ENCODE results near the gene ARHGAP1. TPM values are rescaled to one million over a fixed set of nuclear protein-coding genes. Genes with fewer than 3 reads are reported as not detected.

ARHGAP1 gene
- total and polyA plus RNA-seq, 2 donors, result 9.0 to 24.9 TPM

DNA sequence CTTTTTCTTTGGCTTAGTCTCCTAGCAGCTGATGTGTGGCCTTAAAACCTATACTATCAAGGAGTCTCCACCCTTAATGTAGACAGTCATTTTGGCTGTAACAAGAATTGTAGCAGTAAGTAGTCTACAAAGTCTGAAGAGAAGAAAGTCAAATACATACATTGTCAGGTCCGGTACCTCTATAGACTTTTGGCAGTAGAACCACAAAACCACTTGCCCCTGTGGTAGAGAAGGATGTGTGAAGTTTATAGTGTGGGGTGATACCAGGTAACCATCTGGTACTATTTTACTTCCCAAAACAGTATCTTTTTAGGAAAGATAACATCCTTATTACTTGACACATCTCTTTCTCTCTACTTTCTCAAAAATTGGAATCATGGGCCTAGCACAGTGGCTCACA lies 67.9 kb downstream of the ARHGAP1 start:
- Histone ChIP-seq H3K4me1 (ENCODE audit: control insufficient read depth in 2 of 2, insufficient read depth in 2 of 2, low read length in 2 of 2) (no peaks in the 10 kb centered on the region), H3K36me3 (ENCODE audit: control insufficient read depth in 2 of 2, insufficient read depth in 2 of 2, low read length in 1 of 2) (peaks cover 30 to 47% of the 10 kb centered on the region in 2 donors), H3K27ac (ENCODE audit: low read depth in 1 of 2, low read length in 1 of 2) (no peak overlapping the region), H3K9me3 (ENCODE audit: control insufficient read depth in 2 of 2, insufficient read depth in 1 of 2, low read length in 1 of 2) (no peaks in the 10 kb centered on the region), H3K4me3 (ENCODE audit: low read length in 2 of 2) (no peak overlapping the region), H3K27me3 (ENCODE audit: control insufficient read depth in 2 of 2, insufficient read depth in 1 of 2, low read length in 1 of 2) (no peaks in the 10 kb centered on the region)
- DNase-seq (ENCODE audit: low read depth in 6 of 9, low spot score in 9 of 9), result no peak
- WGBS, result 82% methylated on average over 1 of the region's 1 CpG

GRCh38 chr11:46631676-46632075 lies 68.7 kb downstream of the ARHGAP1 start:
- H3K4me3 ChIP-seq (ENCODE audit: low read length in 2 of 2), result no peak overlapping the region
- WGBS, result 98% methylated on average over 2 of the region's 2 CpGs
- no peak overlapping the region for H3K27ac ChIP-seq (ENCODE audit: low read depth in 1 of 2, low read length in 1 of 2)
- H3K4me1 ChIP-seq (ENCODE audit: control insufficient read depth in 2 of 2, insufficient read depth in 2 of 2, low read length in 2 of 2), result no peaks in the 10 kb centered on the region
- H3K27me3 ChIP-seq (ENCODE audit: control insufficient read depth in 2 of 2, insufficient read depth in 1 of 2, low read length in 1 of 2), result no peaks in the 10 kb centered on the region
- no peaks in the 10 kb centered on the region for H3K9me3 ChIP-seq (ENCODE audit: control insufficient read depth in 2 of 2, insufficient read depth in 1 of 2, low read length in 1 of 2)
- no peak for DNase-seq (ENCODE audit: low read depth in 6 of 9, low spot score in 9 of 9)
- peaks cover 29 to 49% of the 10 kb centered on the region in 2 donors for H3K36me3 ChIP-seq (ENCODE audit: control insufficient read depth in 2 of 2, insufficient read depth in 2 of 2, low read length in 1 of 2)

- H3K27ac ChIP-seq (ENCODE audit: low read depth in 1 of 2, low read length in 1 of 2), result no peak overlapping the region
- DNase-seq (ENCODE audit: low read depth in 6 of 9, low spot score in 9 of 9), result no peak
- H3K9me3 ChIP-seq (ENCODE audit: control insufficient read depth in 2 of 2, insufficient read depth in 1 of 2, low read length in 1 of 2), result no peaks in the 10 kb centered on the region
- no peaks in the 10 kb centered on the region for H3K27me3 ChIP-seq (ENCODE audit: control insufficient read depth in 2 of 2, insufficient read depth in 1 of 2, low read length in 1 of 2)
- 100% methylated on average over 1 of the region's 1 CpG for WGBS
- peaks cover 37 to 55% of the 10 kb centered on the region in 2 donors for H3K36me3 ChIP-seq (ENCODE audit: control insufficient read depth in 2 of 2, insufficient read depth in 2 of 2, low read length in 1 of 2)
- H3K4me3 ChIP-seq (ENCODE audit: low read length in 2 of 2), result no peak overlapping the region
- no peaks in the 10 kb centered on the region for H3K4me1 ChIP-seq (ENCODE audit: control insufficient read depth in 2 of 2, insufficient read depth in 2 of 2, low read length in 2 of 2)
Observed at GRCh38 chr11:46630237-46630636, 70.2 kb downstream of the ARHGAP1 start.

DNA sequence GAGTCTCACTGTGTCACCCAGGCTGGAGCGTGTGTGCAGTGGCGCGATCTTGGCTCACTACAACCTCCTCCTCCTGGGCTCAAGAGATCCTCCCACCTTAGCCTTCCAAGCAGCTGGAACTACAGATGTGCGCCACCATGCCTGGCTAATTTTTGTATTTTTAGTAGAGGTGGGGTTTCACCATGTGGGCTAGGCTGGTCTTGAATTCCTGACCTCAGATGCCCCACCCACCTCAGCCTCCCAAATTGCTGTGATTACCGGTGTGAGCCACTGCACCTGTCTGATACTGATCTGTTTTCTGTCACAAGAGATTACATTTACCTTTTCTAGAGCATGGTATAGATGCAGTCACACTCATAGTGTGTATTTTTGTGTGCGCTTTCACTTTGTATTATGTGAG lies 71.5 kb downstream of the ARHGAP1 start:
- H3K4me1 ChIP-seq (ENCODE audit: control insufficient read depth in 2 of 2, insufficient read depth in 2 of 2, low read length in 2 of 2), result no peaks in the 10 kb centered on the region
- WGBS, result 97% methylated on average over 6 of the region's 6 CpGs
- no peak overlapping the region for H3K27ac ChIP-seq (ENCODE audit: low read depth in 1 of 2, low read length in 1 of 2)
- peaks cover 45 to 64% of the 10 kb centered on the region in 2 donors for H3K36me3 ChIP-seq (ENCODE audit: control insufficient read depth in 2 of 2, insufficient read depth in 2 of 2, low read length in 1 of 2)
- H3K4me3 ChIP-seq (ENCODE audit: low read length in 2 of 2), result no peak overlapping the region
- H3K27me3 ChIP-seq (ENCODE audit: control insufficient read depth in 2 of 2, insufficient read depth in 1 of 2, low read length in 1 of 2), result no peaks in the 10 kb centered on the region
- no peak for DNase-seq (ENCODE audit: low read depth in 6 of 9, low spot score in 9 of 9)
- no peaks in the 10 kb centered on the region for H3K9me3 ChIP-seq (ENCODE audit: control insufficient read depth in 2 of 2, insufficient read depth in 1 of 2, low read length in 1 of 2)

Other genes starting within 250 kb of the ARHGAP1 start
- gene AMBRA1, start 106.6 kb downstream of the ARHGAP1 start, total RNA-seq, result 20.6 TPM
- 8.7 TPM for gene AMBRA1, start 106.6 kb downstream of the ARHGAP1 start, polyA plus RNA-seq
- gene HARBI1, start 83.4 kb downstream of the ARHGAP1 start, total RNA-seq, result 4.7 TPM
- 3.6 TPM for gene HARBI1, start 83.4 kb downstream of the ARHGAP1 start, polyA plus RNA-seq
- gene ATG13, start 83.1 kb downstream of the ARHGAP1 start, total RNA-seq, result 35.2 TPM
- 32.0 TPM for gene ATG13, start 83.1 kb downstream of the ARHGAP1 start, polyA plus RNA-seq
- 6.5 TPM for gene ZNF408, start 412 bp upstream of the ARHGAP1 start, total RNA-seq
- 8.1 TPM for gene ZNF408, start 412 bp upstream of the ARHGAP1 start, polyA plus RNA-seq
- gene F2, start 18.6 kb upstream of the ARHGAP1 start, total RNA-seq, result 0.14 TPM
- gene F2, start 18.6 kb upstream of the ARHGAP1 start, polyA plus RNA-seq, result 0.07 TPM
- gene CKAP5, start 145.7 kb upstream of the ARHGAP1 start, total RNA-seq, result 46.9 TPM
- 11.2 TPM for gene CKAP5, start 145.7 kb upstream of the ARHGAP1 start, polyA plus RNA-seq
- gene LRP4, start 217.9 kb upstream of the ARHGAP1 start, total RNA-seq, result 1.8 TPM
- gene LRP4, start 217.9 kb upstream of the ARHGAP1 start, polyA plus RNA-seq, result 5.2 TPM
- 15.8 TPM for gene CSTPP1, start 236.1 kb upstream of the ARHGAP1 start, total RNA-seq
- 16.0 TPM for gene CSTPP1, start 236.1 kb upstream of the ARHGAP1 start, polyA plus RNA-seq